ENCODE results near the gene KRT85.
"Not testable (repeated sequence)": the region's sequence is repeated elsewhere in the genome, so short reads cannot be mapped to it uniquely, and the experiment has no call there.

The KRT85 gene

GRCh38 chr12:52366738-52367485 is at the start of gene KRT85:
Gene KRT85 (minus strand): TSS chr12:52367481. CDS start chr12:52367405, 76 bp downstream.
- no peak for DNase-seq (ENCODE audit: low spot score)

GRCh38 chr12:52416795-52417194 is 49.5 kb upstream of the KRT85 start:
- DNase-seq (ENCODE audit: low spot score): no peak

- no peak for DNase-seq (ENCODE audit: low spot score)
These were observed 48.8 kb upstream of the KRT85 start for GRCh38 chr12:52415870-52416750.

- DNase-seq (ENCODE audit: low spot score): no peak
These were observed 47.7 kb upstream of the KRT85 start for GRCh38 chr12:52414936-52415335.

- no peak for DNase-seq (ENCODE audit: low spot score)
These were observed 46.6 kb upstream of the KRT85 start for GRCh38 chr12:52413782-52414345.

GRCh38 chr12:52413202-52413601 is 45.9 kb upstream of the KRT85 start:
- DNase-seq (ENCODE audit: low spot score): no peak

- no peak for DNase-seq (ENCODE audit: low spot score)
These were observed 44.5 kb upstream of the KRT85 start for GRCh38 chr12:52411815-52412214.

GRCh38 chr12:52410589-52411248 is 43.4 kb upstream of the KRT85 start:
- not testable (repeated sequence) for DNase-seq (ENCODE audit: low spot score)

- no peak for DNase-seq (ENCODE audit: low spot score)
These were observed 40.6 kb upstream of the KRT85 start for GRCh38 chr12:52407918-52408317.

GRCh38 chr12:52405922-52406385 is 38.7 kb upstream of the KRT85 start, which contains the start of gene KRT82:
Gene KRT82 (minus strand): TSS chr12:52406335. CDS start chr12:52406277, 58 bp downstream.
- DNase-seq (ENCODE audit: low spot score): no peak

GRCh38 chr12:52404951-52405350 is 37.7 kb upstream of the KRT85 start:
- no peak for DNase-seq (ENCODE audit: low spot score)

GRCh38 chr12:52403561-52403960 is 36.3 kb upstream of the KRT85 start:
- DNase-seq (ENCODE audit: low spot score): no peak

GRCh38 chr12:52402873-52403540 is 35.7 kb upstream of the KRT85 start:
- DNase-seq (ENCODE audit: low spot score): no peak

GRCh38 chr12:52402377-52402776 is 35.1 kb upstream of the KRT85 start:
- DNase-seq (ENCODE audit: low spot score): no peak

- DNase-seq (ENCODE audit: low spot score): no peak
These were observed 34.6 kb upstream of the KRT85 start for GRCh38 chr12:52401926-52402325.

GRCh38 chr12:52401526-52401925 is 34.2 kb upstream of the KRT85 start:
- DNase-seq (ENCODE audit: low spot score): no peak

- DNase-seq (ENCODE audit: low spot score): no peak
These were observed 33.6 kb upstream of the KRT85 start for GRCh38 chr12:52400906-52401305.

- no peak for DNase-seq (ENCODE audit: low spot score)
These were observed 32.5 kb upstream of the KRT85 start for GRCh38 chr12:52399756-52400155.

- DNase-seq (ENCODE audit: low spot score): no peak
These were observed 30.9 kb upstream of the KRT85 start for GRCh38 chr12:52398176-52398575.

- no peak for DNase-seq (ENCODE audit: low spot score)
These were observed 29.4 kb upstream of the KRT85 start for GRCh38 chr12:52396656-52397055.

GRCh38 chr12:52395761-52396434 is 28.6 kb upstream of the KRT85 start:
- DNase-seq (ENCODE audit: low spot score): peak; percentile 81

All from SW480 (cell line).